Progenitor cell of endocrine pancreas (in vitro differentiated cells): ENCODE data around the gene TXK. TPM values are rescaled to one million over a fixed set of nuclear protein-coding genes. Genes with fewer than 3 reads are reported as not detected.

Source experiments
- DNase-seq: peaks from one replicate; pipeline ENCODE4 v3.0.0; 2021; ENCODE audit warnings: low spot score; ENCODE audit not compliant: unreplicated experiment
- H3K27ac Mint-ChIP-seq: 2 replicates; pipeline ENCODE4 v1.8.0; 2021; ENCODE audit warnings: mild to moderate bottlenecking, moderate library complexity, mixed read lengths
- H3K27me3 Mint-ChIP-seq: 2 replicates; pipeline ENCODE4 v1.8.0; 2021; ENCODE audit warnings: mixed read lengths
- H3K36me3 Mint-ChIP-seq: 2 replicates; pipeline ENCODE4 v1.8.0; 2022; ENCODE audit warnings: mixed read lengths; ENCODE audit not compliant: insufficient read depth
- H3K4me1 Mint-ChIP-seq: 2 replicates; pipeline ENCODE4 v1.8.0; 2021; ENCODE audit warnings: low read depth, mixed read lengths
- H3K4me3 Mint-ChIP-seq: 2 replicates; pipeline ENCODE4 v1.8.0; 2021; ENCODE audit warnings: low read depth, mild to moderate bottlenecking, moderate library complexity, mixed read lengths
- H3K9me3 Mint-ChIP-seq: 2 replicates; pipeline ENCODE4 v1.8.0; 2021; ENCODE audit warnings: low read depth, mixed read lengths
- total RNA-seq: library from RNA; stranded (reverse); gene quantifications from 2 replicates; pipeline ENCODE4 v1.2.1, GENCODE V29; 2021
- TF ChIP-seq, protein P1 (sequence below): fragments of 200-600 bp; sonication (generic); IDR thresholded peaks from one replicate; pipeline ENCODE4 v1.5.0; 2021; ENCODE audit warnings: antibody characterized with exemption, mild to moderate bottlenecking; ENCODE audit not compliant: unreplicated experiment

The TXK gene
- total RNA-seq, 1 donor from 2014 or later, result 1.3 TPM

- Mint-ChIP-seq H3K27me3 (no peaks in the 10 kb centered on the region), H3K36me3 (peaks cover 1% of the 10 kb centered on the region), H3K4me3 (no peak overlapping the region), H3K4me1 (no peaks in the 10 kb centered on the region), H3K9me3 (no peaks in the 10 kb centered on the region), H3K27ac (no peak overlapping the region)
- DNase-seq, result no peak
- TF ChIP-seq, protein P1, sequence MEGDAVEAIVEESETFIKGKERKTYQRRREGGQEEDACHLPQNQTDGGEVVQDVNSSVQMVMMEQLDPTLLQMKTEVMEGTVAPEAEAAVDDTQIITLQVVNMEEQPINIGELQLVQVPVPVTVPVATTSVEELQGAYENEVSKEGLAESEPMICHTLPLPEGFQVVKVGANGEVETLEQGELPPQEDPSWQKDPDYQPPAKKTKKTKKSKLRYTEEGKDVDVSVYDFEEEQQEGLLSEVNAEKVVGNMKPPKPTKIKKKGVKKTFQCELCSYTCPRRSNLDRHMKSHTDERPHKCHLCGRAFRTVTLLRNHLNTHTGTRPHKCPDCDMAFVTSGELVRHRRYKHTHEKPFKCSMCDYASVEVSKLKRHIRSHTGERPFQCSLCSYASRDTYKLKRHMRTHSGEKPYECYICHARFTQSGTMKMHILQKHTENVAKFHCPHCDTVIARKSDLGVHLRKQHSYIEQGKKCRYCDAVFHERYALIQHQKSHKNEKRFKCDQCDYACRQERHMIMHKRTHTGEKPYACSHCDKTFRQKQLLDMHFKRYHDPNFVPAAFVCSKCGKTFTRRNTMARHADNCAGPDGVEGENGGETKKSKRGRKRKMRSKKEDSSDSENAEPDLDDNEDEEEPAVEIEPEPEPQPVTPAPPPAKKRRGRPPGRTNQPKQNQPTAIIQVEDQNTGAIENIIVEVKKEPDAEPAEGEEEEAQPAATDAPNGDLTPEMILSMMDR, result no peak
Measured at GRCh38 chr4:48163746-48164145, 29.7 kb upstream of the TXK start.

GRCh38 chr4:48162162-48162561, 28.1 kb upstream of the TXK start:
- no peaks in the 10 kb centered on the region for H3K4me1 Mint-ChIP-seq
- H3K9me3 Mint-ChIP-seq, result peaks cover 4% of the 10 kb centered on the region
- H3K27me3 Mint-ChIP-seq, result no peaks in the 10 kb centered on the region
- DNase-seq, result no peak
- TF ChIP-seq, protein P1, result no peak
- H3K36me3 Mint-ChIP-seq, result peaks cover 7% of the 10 kb centered on the region
- H3K27ac Mint-ChIP-seq, result no peak overlapping the region
- H3K4me3 Mint-ChIP-seq, result no peak overlapping the region

GRCh38 chr4:48157271-48157670, 23.2 kb upstream of the TXK start:
- Mint-ChIP-seq H3K4me3 (no peak overlapping the region), H3K27me3 (no peaks in the 10 kb centered on the region), H3K4me1 (no peaks in the 10 kb centered on the region), H3K27ac (no peak overlapping the region), H3K36me3 (peaks cover 31% of the 10 kb centered on the region), H3K9me3 (peaks cover 18% of the 10 kb centered on the region)
- no peak for DNase-seq
- TF ChIP-seq, protein P1, result no peak

DNA sequence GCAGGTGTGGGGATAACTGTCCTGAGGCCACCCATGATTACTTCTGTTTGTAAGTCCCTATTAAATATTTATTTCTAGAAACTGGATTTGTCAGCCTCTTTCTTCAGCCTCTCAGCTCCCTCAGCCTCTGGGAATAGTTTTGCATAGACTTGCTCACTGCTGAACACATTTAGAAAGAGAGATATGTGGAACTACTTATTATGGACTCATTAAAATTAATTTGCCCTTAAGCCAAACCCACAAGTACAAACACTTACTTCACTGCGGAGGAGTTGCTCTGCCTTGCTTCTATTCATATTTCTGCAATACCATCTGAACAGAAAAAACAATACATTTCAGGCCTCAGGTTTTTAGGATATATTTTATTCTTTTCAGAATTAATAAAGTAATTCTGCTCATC, 22.4 kb upstream of the TXK start:
- TF ChIP-seq, protein P1, result no peak
- H3K4me3 Mint-ChIP-seq, result no peak overlapping the region
- no peak for DNase-seq
- H3K27ac Mint-ChIP-seq, result no peak overlapping the region
- H3K36me3 Mint-ChIP-seq, result peaks cover 31% of the 10 kb centered on the region
- H3K27me3 Mint-ChIP-seq, result no peaks in the 10 kb centered on the region
- H3K9me3 Mint-ChIP-seq, result peaks cover 18% of the 10 kb centered on the region
- H3K4me1 Mint-ChIP-seq, result no peaks in the 10 kb centered on the region

- Mint-ChIP-seq H3K27me3 (no peaks in the 10 kb centered on the region), H3K9me3 (peaks cover 18% of the 10 kb centered on the region), H3K27ac (no peak overlapping the region), H3K36me3 (peaks cover 30% of the 10 kb centered on the region), H3K4me3 (no peak overlapping the region), H3K4me1 (no peaks in the 10 kb centered on the region)
- TF ChIP-seq, protein P1, result no peak
- no peak for DNase-seq
Measured at GRCh38 chr4:48153791-48154550, 19.9 kb upstream of the TXK start.
